Mucosa of descending colon (tissue), 3 donors: ENCODE results near the gene TAF11L14. TPM values are rescaled to one million over a fixed set of nuclear protein-coding genes. Genes with fewer than 3 reads are reported as not detected.
A peak's percentile ranks its signal among the peaks of the same experiment; 100 is the strongest.
"Not testable (repeated sequence)": the region's sequence is repeated elsewhere in the genome, so short reads cannot be mapped to it uniquely, and the experiment has no call there.

Source experiments
- ATAC-seq: fragments of 200-7000 bp; cut with Tn5 transposase; one replicate; pipeline ENCODE4 v1.9.1; 2020; ENCODE audit warnings: mild to moderate bottlenecking, moderate library complexity
- DNase-seq, 3 donors: peaks; one replicate each; pipeline ENCODE4 v3.0.0-alpha.2; 2020
- H3K36me3 ChIP-seq: fragments of 200-600 bp; one replicate; pipeline ENCODE4 v1.8.0; 2021; ENCODE audit warnings: low read depth, mild to moderate bottlenecking
- H3K4me1 ChIP-seq: fragments of 200-600 bp; one replicate; pipeline ENCODE4 v1.8.0; 2021; ENCODE audit warnings: low read depth, mild to moderate bottlenecking
- H3K4me3 ChIP-seq: fragments of 200-600 bp; one replicate; pipeline ENCODE4 v1.8.0; 2021; ENCODE audit warnings: mild to moderate bottlenecking
- H3K9me3 ChIP-seq: fragments of 200-600 bp; one replicate; pipeline ENCODE4 v1.8.0; 2021; ENCODE audit warnings: mild to moderate bottlenecking
- intact Hi-C, 2 donors: fragments of 100-400 bp; cut with DNase I in 1 of 2; cut with micrococcal nuclease in 1 of 2; formaldehyde crosslinking; loops; one replicate each; pipeline versions ENCODE4 v1.11.0 to v1.11.1; 2022; cut with DNase I, micrococcal nuclease
- long read RNA-seq, 2 donors: library from polyadenylated mRNA; unstranded; transcript quantifications; one replicate each; pipeline ENCODE4 v2.0.0, GENCODE V29; 2019 to 2021
- total RNA-seq, 3 donors: library from RNA; stranded (reverse); fragmentation: NEBNext Ultra II Directional in 2 of 3; extraction: Animal tissue kit (Norgen Biotek cat#: 25700) in 2 of 3; gene quantifications; one replicate each; pipeline versions ENCODE4 v1.2.1 to v1.2.4, GENCODE V29; 2021 to 2023
- TF ChIP-seq, protein P1 (sequence below): fragments of 200-600 bp; IDR thresholded peaks from one replicate; pipeline ENCODE4 v1.8.0; 2022; ENCODE audit warnings: antibody characterized with exemption, mild to moderate bottlenecking
- donor health status: DM: no; HTN: no; CAD: no; lungs with moderate emphysema.
- donor health status: DM: no; HTN: no; CAD: no.
- donor health status: DM: no; HTN: yes; CAD: no.

TAF11L14 gene
- not detected for total RNA-seq
- long read RNA-seq, donor 1: 0 reads
- long read RNA-seq, donor 2: 0 reads

DNA sequence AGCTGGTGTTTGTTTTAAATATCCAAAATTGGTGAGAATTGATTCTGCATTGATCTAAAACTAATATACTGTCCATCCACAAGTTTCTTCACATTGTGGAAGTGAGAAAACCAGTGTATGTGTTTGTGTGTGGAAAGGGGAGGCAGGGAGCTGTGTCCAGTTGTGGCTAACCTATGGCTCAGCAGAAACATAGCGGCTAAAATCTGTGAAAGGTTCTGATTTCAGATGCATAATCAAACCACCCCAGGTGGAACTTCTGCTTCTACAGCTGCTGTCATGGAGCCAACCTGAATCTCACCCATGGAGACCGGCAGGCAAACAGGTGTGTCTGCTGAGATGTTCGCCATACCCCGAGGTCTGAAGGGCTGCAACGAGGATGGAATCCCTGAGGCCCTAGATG is at the start of gene TAF11L14:
TSS of gene TAF11L14 (plus strand) at position 301 of the 400 bp plus-strand sequence.
- no peaks in the 10 kb centered on the region for H3K9me3 ChIP-seq
- no peak for DNase-seq
- TF ChIP-seq, protein P1, sequence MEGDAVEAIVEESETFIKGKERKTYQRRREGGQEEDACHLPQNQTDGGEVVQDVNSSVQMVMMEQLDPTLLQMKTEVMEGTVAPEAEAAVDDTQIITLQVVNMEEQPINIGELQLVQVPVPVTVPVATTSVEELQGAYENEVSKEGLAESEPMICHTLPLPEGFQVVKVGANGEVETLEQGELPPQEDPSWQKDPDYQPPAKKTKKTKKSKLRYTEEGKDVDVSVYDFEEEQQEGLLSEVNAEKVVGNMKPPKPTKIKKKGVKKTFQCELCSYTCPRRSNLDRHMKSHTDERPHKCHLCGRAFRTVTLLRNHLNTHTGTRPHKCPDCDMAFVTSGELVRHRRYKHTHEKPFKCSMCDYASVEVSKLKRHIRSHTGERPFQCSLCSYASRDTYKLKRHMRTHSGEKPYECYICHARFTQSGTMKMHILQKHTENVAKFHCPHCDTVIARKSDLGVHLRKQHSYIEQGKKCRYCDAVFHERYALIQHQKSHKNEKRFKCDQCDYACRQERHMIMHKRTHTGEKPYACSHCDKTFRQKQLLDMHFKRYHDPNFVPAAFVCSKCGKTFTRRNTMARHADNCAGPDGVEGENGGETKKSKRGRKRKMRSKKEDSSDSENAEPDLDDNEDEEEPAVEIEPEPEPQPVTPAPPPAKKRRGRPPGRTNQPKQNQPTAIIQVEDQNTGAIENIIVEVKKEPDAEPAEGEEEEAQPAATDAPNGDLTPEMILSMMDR: no peak
- intact Hi-C loops: no loop called here
- H3K36me3 ChIP-seq: no peaks in the 10 kb centered on the region
- H3K4me3 ChIP-seq: no peak within 1 kb of the TSS
- no peaks in the 10 kb centered on the region for H3K4me1 ChIP-seq
- no peak for ATAC-seq

DNA sequence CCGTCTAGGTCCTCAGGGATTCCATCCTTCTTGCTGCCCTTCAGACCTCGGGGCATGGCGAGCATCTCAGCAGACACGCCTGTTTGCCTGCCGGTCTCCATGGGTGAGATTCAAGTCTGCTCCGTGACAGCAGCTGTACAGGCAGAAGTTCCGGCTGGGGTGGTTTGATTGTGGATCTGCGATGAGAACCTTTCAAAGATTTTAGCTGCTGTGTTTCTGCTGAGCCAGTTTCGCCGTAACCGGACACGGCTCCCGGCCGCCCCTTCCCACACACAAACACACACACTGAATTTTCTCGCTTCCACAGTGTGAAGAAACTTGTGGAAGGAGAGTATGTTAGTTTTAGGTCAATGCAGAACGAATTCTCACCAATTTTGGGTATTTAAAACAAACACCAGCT is 48.6 kb upstream of the TAF11L14 start, which contains the start of gene TAF11L7:
TSS of gene TAF11L7 (minus strand) at position 101 of the 400 bp plus-strand sequence.
- H3K36me3 ChIP-seq, intact Hi-C loops, DNase-seq, H3K4me3 ChIP-seq, ATAC-seq, H3K9me3 ChIP-seq, H3K4me1 ChIP-seq: not testable (repeated sequence)

DNA sequence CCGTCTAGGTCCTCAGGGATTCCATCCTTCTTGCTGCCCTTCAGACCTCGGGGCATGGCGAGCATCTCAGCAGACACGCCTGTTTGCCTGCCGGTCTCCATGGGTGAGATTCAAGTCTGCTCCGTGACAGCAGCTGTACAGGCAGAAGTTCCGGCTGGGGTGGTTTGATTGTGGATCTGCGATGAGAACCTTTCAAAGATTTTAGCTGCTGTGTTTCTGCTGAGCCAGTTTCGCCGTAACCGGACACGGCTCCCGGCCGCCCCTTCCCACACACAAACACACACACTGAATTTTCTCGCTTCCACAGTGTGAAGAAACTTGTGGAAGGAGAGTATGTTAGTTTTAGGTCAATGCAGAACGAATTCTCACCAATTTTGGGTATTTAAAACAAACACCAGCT is 43.4 kb upstream of the TAF11L14 start, which contains the start of gene TAF11L8:
TSS of gene TAF11L8 (minus strand) at position 101 of the 400 bp plus-strand sequence.
- H3K4me1 ChIP-seq, H3K36me3 ChIP-seq, H3K9me3 ChIP-seq, ATAC-seq, H3K4me3 ChIP-seq, intact Hi-C loops, DNase-seq: not testable (repeated sequence)

DNA sequence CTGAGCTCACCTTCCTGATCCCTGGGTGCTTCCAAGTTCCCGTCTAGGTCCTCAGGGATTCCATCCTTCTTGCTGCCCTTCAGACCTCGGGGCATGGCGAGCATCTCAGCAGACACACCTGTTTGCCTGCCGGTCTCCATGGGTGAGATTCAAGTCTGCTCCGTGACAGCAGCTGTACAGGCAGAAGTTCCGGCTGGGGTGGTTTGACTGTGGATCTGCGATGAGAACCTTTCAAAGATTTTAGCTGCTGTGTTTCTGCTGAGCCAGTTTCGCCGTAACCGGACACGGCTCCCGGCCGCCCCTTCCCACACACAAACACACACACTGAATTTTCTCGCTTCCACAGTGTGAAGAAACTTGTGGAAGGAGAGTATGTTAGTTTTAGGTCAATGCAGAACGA is 40.0 kb upstream of the TAF11L14 start, which contains the start of gene TAF11L9:
TSS of gene TAF11L9 (minus strand) at position 140 of the 400 bp plus-strand sequence.
- H3K4me3 ChIP-seq, H3K4me1 ChIP-seq, H3K36me3 ChIP-seq, H3K9me3 ChIP-seq, intact Hi-C loops, ATAC-seq: not testable (repeated sequence)
- peak in 1 of 3 donors; percentile 30 for DNase-seq

DNA sequence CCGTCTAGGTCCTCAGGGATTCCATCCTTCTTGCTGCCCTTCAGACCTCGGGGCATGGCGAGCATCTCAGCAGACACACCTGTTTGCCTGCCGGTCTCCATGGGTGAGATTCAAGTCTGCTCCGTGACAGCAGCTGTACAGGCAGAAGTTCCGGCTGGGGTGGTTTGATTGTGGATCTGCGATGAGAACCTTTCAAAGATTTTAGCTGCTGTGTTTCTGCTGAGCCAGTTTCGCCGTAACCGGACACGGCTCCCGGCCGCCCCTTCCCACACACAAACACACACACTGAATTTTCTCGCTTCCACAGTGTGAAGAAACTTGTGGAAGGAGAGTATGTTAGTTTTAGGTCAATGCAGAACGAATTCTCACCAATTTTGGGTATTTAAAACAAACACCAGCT is 36.5 kb upstream of the TAF11L14 start, which contains the start of gene TAF11L10:
TSS of gene TAF11L10 (minus strand) at position 101 of the 400 bp plus-strand sequence.
- H3K36me3 ChIP-seq, intact Hi-C loops, H3K4me3 ChIP-seq, ATAC-seq, DNase-seq, H3K4me1 ChIP-seq, H3K9me3 ChIP-seq: not testable (repeated sequence)

DNA sequence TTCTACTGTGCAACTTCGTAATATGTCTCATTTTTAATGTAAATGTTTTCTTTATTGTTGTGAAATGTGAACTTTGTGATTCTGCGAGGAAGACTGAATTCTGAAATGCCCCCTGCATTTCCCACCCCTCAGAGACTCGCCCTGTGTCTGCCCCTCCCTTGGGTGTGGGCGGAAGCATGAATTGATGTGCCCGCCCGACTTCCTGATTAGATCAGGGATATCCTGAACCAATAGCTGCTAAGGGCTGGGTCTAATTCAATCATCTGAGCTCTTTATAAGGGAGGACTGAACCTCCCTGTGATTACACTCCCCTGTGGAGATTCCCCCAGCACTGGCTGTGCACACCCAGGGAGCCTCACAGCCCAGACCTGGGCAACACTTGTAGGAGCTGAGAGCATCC is 30.4 kb upstream of the TAF11L14 start, which contains the start of gene TAF11L11:
TSS of gene TAF11L11 (plus strand) at position 304 of the 400 bp plus-strand sequence.
- H3K4me1 ChIP-seq, ATAC-seq, intact Hi-C loops, H3K4me3 ChIP-seq, DNase-seq, H3K9me3 ChIP-seq, H3K36me3 ChIP-seq: not testable (repeated sequence)

DNA sequence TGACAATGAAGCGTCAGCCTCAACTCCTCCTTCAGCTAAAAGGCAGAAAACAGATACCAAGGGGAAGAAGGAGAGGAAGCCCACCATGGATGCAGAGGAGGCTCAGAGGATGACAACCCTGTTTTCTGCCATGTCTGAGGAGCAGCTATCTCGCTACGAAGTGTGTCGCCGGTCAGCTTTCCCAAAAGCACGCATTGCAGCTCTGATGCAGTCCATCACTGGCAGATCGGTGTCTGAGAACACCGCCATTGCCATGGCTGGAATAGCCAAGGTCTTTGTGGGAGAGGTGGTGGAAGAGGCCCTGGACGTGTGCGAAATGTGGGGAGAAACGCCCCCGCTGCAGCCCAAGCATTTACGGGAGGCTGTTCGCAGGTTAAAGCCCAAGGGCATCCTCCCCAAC is 29.3 kb upstream of the TAF11L14 start:
- TF ChIP-seq, protein P1: no peak
- DNase-seq (no peak), ATAC-seq (no peak)
- Histone ChIP-seq H3K9me3 (no peaks in the 10 kb centered on the region), H3K4me3 (no peak overlapping the region), H3K4me1 (no peaks in the 10 kb centered on the region), H3K36me3 (no peaks in the 10 kb centered on the region)
- intact Hi-C loops: no loop called here

DNA sequence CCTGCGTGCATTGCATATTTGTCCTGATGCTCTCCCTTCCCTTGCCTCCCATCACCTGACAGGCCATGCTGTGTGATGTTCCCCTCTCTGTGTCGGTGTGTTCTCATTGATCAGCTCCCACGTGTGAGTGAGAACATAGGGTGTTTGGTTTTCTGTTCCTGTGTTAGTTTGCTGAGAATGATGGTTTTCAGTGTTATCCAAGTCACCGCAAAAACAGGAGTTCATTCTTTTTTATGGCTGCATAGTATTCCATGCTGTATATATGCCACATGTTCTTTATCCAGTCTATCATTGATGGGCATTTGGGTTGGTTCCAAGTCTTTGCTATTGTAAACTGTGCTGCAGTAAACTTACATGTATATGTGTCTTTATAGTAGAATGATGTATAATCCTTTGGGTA is 26.8 kb upstream of the TAF11L14 start:
- H3K36me3 ChIP-seq, H3K4me3 ChIP-seq, intact Hi-C loops, H3K4me1 ChIP-seq, H3K9me3 ChIP-seq, ATAC-seq, DNase-seq: not testable (repeated sequence)

DNA sequence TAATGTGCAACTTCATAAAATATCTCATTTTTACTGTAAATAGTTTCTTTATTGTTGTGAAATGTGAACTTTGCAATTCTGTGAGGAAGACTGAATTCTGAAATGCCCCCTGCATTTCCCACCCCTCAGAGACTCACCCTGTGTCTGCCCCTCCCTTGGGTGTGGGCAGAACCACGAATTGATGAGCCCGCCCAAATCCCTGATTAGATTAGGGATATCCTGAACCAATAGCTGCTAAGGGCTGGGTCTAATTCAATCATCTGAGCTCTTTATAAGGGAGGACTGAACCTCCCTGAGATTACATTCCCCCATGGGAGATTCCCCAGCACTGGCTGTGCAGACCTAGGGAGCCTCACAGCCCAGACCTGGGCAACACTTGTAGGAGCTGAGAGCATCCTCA is 24.2 kb upstream of the TAF11L14 start, which contains the start of gene TAF11L12:
TSS of gene TAF11L12 (plus strand) at position 301 of the 400 bp plus-strand sequence.
- H3K4me1 ChIP-seq, intact Hi-C loops, DNase-seq, ATAC-seq, H3K4me3 ChIP-seq, H3K9me3 ChIP-seq, H3K36me3 ChIP-seq: not testable (repeated sequence)
